HCT116 (cell line): ENCODE data around the gene NDUFAF7. TPM values are rescaled to one million over a fixed set of nuclear protein-coding genes. Genes with fewer than 3 reads are reported as not detected.

Source experiments
- ATAC-seq: fragments of 200-7000 bp; cut with Tn5 transposase; 2 replicates; pipeline ENCODE4 v1.9.1; 2020; ENCODE audit warnings: mild to moderate bottlenecking, moderate library complexity
- BruUV-seq: library from RNA; stranded (reverse); fragments of 400-500 nt; replicated peaks from 2 replicates; lab custom pipeline; 2021; lab: Mats Ljungman, UMichigan
- CTCF ChIA-PET: fragments of 300-600 bp; sonication (Branson Sonifier 250); formaldehyde crosslinking; loops from one replicate; lab custom pipeline; 2021; ENCODE audit warnings: antibody characterized with exemption; lab: Charles Lee
- POLR2A ChIA-PET: fragments of 300-600, 350-600 bp; sonication (Branson Sonifier 250); formaldehyde crosslinking; loops from one replicate; lab custom pipeline; 2021; ENCODE audit warnings: antibody characterized with exemption; lab: Charles Lee
- RAD21 ChIA-PET, 2 experiments: fragments of 300-600 bp; sonication (Branson Sonifier 250); formaldehyde crosslinking; loops; one replicate each; lab custom pipeline; 2023; ENCODE audit warnings: low total read pairs in 2 of 2; ENCODE audit not compliant: uncharacterized antibody in 2 of 2, unreplicated experiment in 2 of 2, low non-redundant PET in 1 of 2; lab: Charles Lee
- DNase-seq: peaks from one replicate; pipeline ENCODE4 v3.0.0-alpha.2; 2010; ENCODE audit warnings: low read depth, low spot score
- H2AFZ ChIP-seq: fragments of 200-600 bp; shearing (Covaris generic), sonication (generic); 2 replicates; pipeline ENCODE4 v1.6.1; 2017; ENCODE audit warnings: low read depth, mixed run types, mixed read lengths, antibody characterized with exemption, low read length; ENCODE audit not compliant: poor library complexity, severe bottlenecking
- H3K27ac ChIP-seq: 2 replicates; pipeline ENCODE4 v1.5.1; 2012; ENCODE audit warnings: low read depth, low read length
- H3K27me3 ChIP-seq: fragments of 200-600 bp; sonication (generic); 2 replicates; pipeline ENCODE4 v1.6.1; 2016; ENCODE audit warnings: mixed run types, low read length, mixed read lengths; ENCODE audit not compliant: insufficient read depth
- H3K36me3 ChIP-seq, 2 experiments: fragments of 200-500 bp in 1 of 2; fragments of 200-600 bp in 1 of 2; sonication (Bioruptor generic) in 1 of 2; sonication (generic) in 1 of 2; 2 replicates each; pipeline versions ENCODE4 v1.5.1 to v1.6.1; 2014 to 2016; ENCODE audit warnings: low read length in 2 of 2, inconsistent platforms in 1 of 2, mixed read lengths in 1 of 2, mixed run types in 1 of 2; ENCODE audit not compliant: insufficient read depth in 2 of 2, control insufficient read depth in 1 of 2
- H3K4me1 ChIP-seq, 2 experiments: fragments of 200-600 bp in 1 of 2; sonication (generic) in 1 of 2; 2 replicates each; pipeline versions ENCODE4 v1.5.1 to v1.6.1; 2012 to 2017; ENCODE audit warnings: low read length in 2 of 2, inconsistent platforms in 1 of 2, mild to moderate bottlenecking in 1 of 2, mixed read lengths in 1 of 2, mixed run types in 1 of 2, moderate library complexity in 1 of 2; ENCODE audit not compliant: insufficient read depth in 2 of 2, control insufficient read depth in 1 of 2
- H3K4me2 ChIP-seq: fragments of 200-600 bp; sonication (generic); 2 replicates; pipeline ENCODE4 v1.6.1; 2017; ENCODE audit warnings: mixed run types, low read length, mixed read lengths
- H3K4me3 ChIP-seq, 2 experiments: fragments of 200-600 bp in 1 of 2; sonication (generic) in 1 of 2; replicated peaks in 1 of 2; 2 replicates each; pipeline ENCODE4 v1.5.1; 2011 to 2016; ENCODE audit warnings: low read length in 2 of 2, control low read depth in 1 of 2, low read depth in 1 of 2, mild to moderate bottlenecking in 1 of 2, mixed read lengths in 1 of 2, mixed run types in 1 of 2
- H3K79me2 ChIP-seq: fragments of 200-600 bp; sonication (generic); 2 replicates; pipeline ENCODE4 v1.6.1; 2017; ENCODE audit warnings: mild to moderate bottlenecking, mixed run types, low read length, moderate library complexity, mixed read lengths; ENCODE audit not compliant: insufficient read depth
- H3K9ac ChIP-seq: fragments of 200-600 bp; sonication (generic); 2 replicates; pipeline ENCODE4 v1.6.1; 2016; ENCODE audit warnings: low read length, mixed read lengths
- H3K9me2 ChIP-seq: fragments of 200-600 bp; sonication (generic), shearing (Covaris generic); 2 replicates; pipeline ENCODE4 v1.6.1; 2017; ENCODE audit warnings: mixed run types, mild to moderate bottlenecking, moderate library complexity; ENCODE audit not compliant: insufficient read depth
- H3K9me3 ChIP-seq, 2 experiments: fragments of 200-500 bp in 1 of 2; fragments of 200-600 bp in 1 of 2; sonication (Bioruptor generic) in 1 of 2; sonication (generic) in 1 of 2; 2 replicates each; pipeline ENCODE4 v1.6.1; 2014 to 2017; ENCODE audit warnings: low read length in 2 of 2, mixed read lengths in 2 of 2, inconsistent platforms in 1 of 2, low read depth in 1 of 2, mild to moderate bottlenecking in 1 of 2, mixed run types in 1 of 2, moderate library complexity in 1 of 2; ENCODE audit not compliant: control insufficient read depth in 1 of 2, insufficient read depth in 1 of 2
- H4K20me1 ChIP-seq: fragments of 200-600 bp; sonication (generic), shearing (Covaris generic); 2 replicates; pipeline ENCODE4 v1.6.1; 2017; ENCODE audit warnings: mixed run types, mild to moderate bottlenecking, moderate library complexity; ENCODE audit not compliant: insufficient read depth
- CTCF ChIP-seq, 3 experiments: fragments of 200-600 bp in 1 of 3; sonication (generic) in 1 of 3; IDR thresholded peaks in 2 of 3; conservative IDR thresholded peaks in 1 of 3; 2 replicates each; pipeline ENCODE4 v1.5.1; 2012 to 2017; ENCODE audit warnings: low read depth in 2 of 3, low read length in 2 of 3, antibody characterized with exemption in 1 of 3, borderline replicate concordance in 1 of 3, control low read depth in 1 of 3, mild to moderate bottlenecking in 1 of 3, mixed read lengths in 1 of 3, mixed run types in 1 of 3, moderate library complexity in 1 of 3; ENCODE audit not compliant: insufficient read depth in 1 of 3
- EGR1 ChIP-seq: IDR thresholded peaks from 2 replicates; pipeline ENCODE4 v1.6.1; 2012; ENCODE audit warnings: low read depth
- EZH2 ChIP-seq: fragments of 200-600 bp; sonication (generic); IDR thresholded peaks from 2 replicates; pipeline ENCODE4 v1.6.1; 2017; ENCODE audit warnings: antibody characterized with exemption, mixed run types
- MAX ChIP-seq: IDR thresholded peaks from 2 replicates; pipeline ENCODE4 v1.6.1; 2012
- POLR2A ChIP-seq: IDR thresholded peaks from 2 replicates; pipeline ENCODE4 v1.7.0; 2011; ENCODE audit warnings: borderline replicate concordance; ENCODE audit not compliant: insufficient read depth, insufficient read length; ENCODE audit errors: extremely low read depth
- POLR2AphosphoS5 ChIP-seq: IDR thresholded peaks from 2 replicates; pipeline ENCODE4 v1.6.1; 2011; ENCODE audit warnings: mild to moderate bottlenecking, low read depth, low read length, moderate library complexity
- SIN3A ChIP-seq: IDR thresholded peaks from 2 replicates; pipeline ENCODE4 v1.6.1; 2012; ENCODE audit warnings: low read depth
- TCF7L2 ChIP-seq: IDR thresholded peaks from 2 replicates; pipeline ENCODE4 v1.7.0; 2011; ENCODE audit warnings: borderline replicate concordance, inconsistent platforms; ENCODE audit not compliant: insufficient read depth, insufficient read length; ENCODE audit errors: extremely low read depth
- YY1 ChIP-seq: IDR thresholded peaks from 2 replicates; pipeline ENCODE4 v1.6.1; 2011; ENCODE audit warnings: low read length, low read depth, moderate library complexity, mild to moderate bottlenecking; ENCODE audit not compliant: insufficient replicate concordance; ENCODE audit errors: extremely low read depth
- ZBTB33 ChIP-seq: IDR thresholded peaks from 2 replicates; pipeline ENCODE4 v1.6.1; 2011; ENCODE audit warnings: mild to moderate bottlenecking, low read length, moderate library complexity; ENCODE audit not compliant: insufficient replicate concordance; ENCODE audit errors: extremely low read depth
- ZFX ChIP-seq: fragments of 450-650 bp; IDR thresholded peaks from 2 replicates; pipeline ENCODE4 v1.6.1; 2017
- intact Hi-C: fragments of 100-400 bp; cut with micrococcal nuclease; formaldehyde crosslinking; loops from 2 replicates; pipeline ENCODE4 v1.10.0; 2022
- total RNA-seq: library from RNA; stranded (reverse); gene quantifications from one replicate; pipeline ENCODE4 v1.2.1, GENCODE V29; 2021; ENCODE audit not compliant: unreplicated experiment

Gene NDUFAF7
- total RNA-seq, 1 experiment from 2014 or later, result 21.6 TPM

GRCh38 chr2:37244017-37244416 is 12.6 kb downstream of the NDUFAF7 start:
- Histone ChIP-seq H3K9me3 (no peaks in the 10 kb centered on the region), H3K27ac (no peak overlapping the region), H3K79me2 (no peaks in the 10 kb centered on the region), H3K9me2 (no peaks in the 10 kb centered on the region), H3K27me3 (no peaks in the 10 kb centered on the region), H3K9ac (no peak overlapping the region), H2AFZ (no peak overlapping the region), H3K4me3 (no peak overlapping the region), H4K20me1 (no peaks in the 10 kb centered on the region; the same call in none of the 2 replicates)
- ChIA-PET POLR2A (interaction anchor here (0.5 kb wide), 1 partner anchor 41 kb away, joined by 9 read pairs; no protein-coding TSS in a partner anchor), RAD21 (no interaction called here), CTCF (no interaction called here)
- ATAC-seq, result no peak
- BruUV-seq, result no TSS peak
- intact Hi-C loops, result no loop called here
- no peak for TF ChIP-seq CTCF (IDR thresholded peaks at IDR 0.05 in 2 of 3, conservative IDR thresholded peaks at IDR 0.05 in 1 of 3; ENCODE audit: borderline replicate concordance in 1 of 3, insufficient read depth in 1 of 3, low read depth in 2 of 3, low read length in 2 of 3)
- TF ChIP-seq EGR1, result no peak
- no peak for TF ChIP-seq YY1
- TF ChIP-seq ZFX, result no peak
- no peak for TF ChIP-seq TCF7L2
- TF ChIP-seq, all 23 proteins: peak for 0
- DNase-seq, result no peak
- Histone ChIP-seq H3K4me2 (no peak overlapping the region), H3K36me3 (peaks cover 52 to 56% of the 10 kb centered on the region in 2 experiments), H3K4me1 (peaks cover 0 to 4% of the 10 kb centered on the region in 2 experiments; a peak in 1 of 4 replicates)

- POLR2A ChIA-PET, result no interaction called here
- CTCF ChIA-PET, result no interaction called here
- no TSS peak for BruUV-seq
These were observed 13.3 kb downstream of the NDUFAF7 start for GRCh38 chr2:37244755-37245154.

More at GRCh38 chr2:37244755-37245154, 13.3 kb downstream of the NDUFAF7 start:
- Histone ChIP-seq H3K4me3 (no peak overlapping the region), H3K36me3 (peaks cover 52 to 57% of the 10 kb centered on the region in 2 experiments; a peak in 3 of 4 replicates), H3K27ac (no peak overlapping the region), H3K4me1 (peaks cover 0 to 4% of the 10 kb centered on the region in 2 experiments; a peak in 1 of 4 replicates), H2AFZ (no peak overlapping the region), H3K27me3 (no peaks in the 10 kb centered on the region), H3K4me2 (no peak overlapping the region), H3K9me2 (no peaks in the 10 kb centered on the region), H3K9ac (no peak overlapping the region), H3K79me2 (no peaks in the 10 kb centered on the region), H3K9me3 (no peaks in the 10 kb centered on the region), H4K20me1 (no peaks in the 10 kb centered on the region; the same call in none of the 2 replicates)
- intact Hi-C loops, result no loop called here
- TF ChIP-seq MAX (no peak), SIN3A (no peak), POLR2AphosphoS5 (no peak), ZBTB33 (no peak), POLR2A (no peak), EZH2 (no peak)
- ATAC-seq (no peak), DNase-seq (no peak)
- RAD21 ChIA-PET, result no interaction called here
